Naive thymus-derived CD8-positive, alpha-beta T cell (primary cell): ENCODE measurements around the gene KIF6. TPM values are rescaled to one million over a fixed set of nuclear protein-coding genes. Genes with fewer than 3 reads are reported as not detected.

ENCODE experiments used
- ATAC-seq, 2 donors: fragments of 150-1000 bp; cut with Tn5 transposase in 1 of 2; sonication (Bioruptor Pico), chemical (Tn5 transposase) in 1 of 2; 1 replicate in 1 of 2; 2 replicates in 1 of 2; pipeline ENCODE4 v1.10.0; 2021; ENCODE audit warnings: mild to moderate bottlenecking in 2 of 2, moderate library complexity in 2 of 2
- POLR2A ChIA-PET: fragments of 350-600 bp; sonication (Branson Sonifier 250); formaldehyde crosslinking; loops from one replicate; lab custom pipeline; 2021; ENCODE audit warnings: antibody characterized with exemption; lab: Charles Lee
- DNase-seq, 10 donors: peaks; one replicate each; pipeline versions ENCODE4 v3.0.0 to v3.0.0-alpha.2; 2020 to 2022
- H3K27ac Mint-ChIP-seq, 10 donors: one replicate each; pipeline ENCODE4 v1.8.0; 2020 to 2022; ENCODE audit warnings: mild to moderate bottlenecking in 10 of 10, mixed read lengths in 10 of 10, moderate library complexity in 4 of 10, inconsistent platforms in 1 of 10
- H3K27me3 Mint-ChIP-seq, 5 donors: one replicate each; pipeline ENCODE4 v1.8.0; 2021 to 2022; ENCODE audit warnings: mixed read lengths in 5 of 5
- H3K36me3 Mint-ChIP-seq, 3 donors: one replicate each; pipeline ENCODE4 v1.8.0; 2020 to 2022; ENCODE audit warnings: mixed read lengths in 3 of 3, mild to moderate bottlenecking in 2 of 3, inconsistent platforms in 1 of 3
- H3K4me1 Mint-ChIP-seq, 4 donors: one replicate each; pipeline ENCODE4 v1.8.0; 2021 to 2022; ENCODE audit warnings: mixed read lengths in 4 of 4
- H3K4me3 Mint-ChIP-seq, 10 donors: one replicate each; pipeline ENCODE4 v1.8.0; 2020 to 2022; ENCODE audit warnings: mild to moderate bottlenecking in 10 of 10, mixed read lengths in 10 of 10, moderate library complexity in 6 of 10, inconsistent platforms in 1 of 10
- H3K9me3 Mint-ChIP-seq, 9 donors: one replicate each; pipeline ENCODE4 v1.8.0; 2020 to 2022; ENCODE audit warnings: mixed read lengths in 9 of 9, mild to moderate bottlenecking in 3 of 9, inconsistent platforms in 1 of 9, moderate library complexity in 1 of 9
- polyA plus RNA-seq, 3 donors: library from polyadenylated mRNA; unstranded; fragments of 300-500 nt; fragmentation: Illumina TruSeq; gene quantifications; one replicate each; pipeline ENCODE4 v1.2.3, GENCODE V29; 2021
- total RNA-seq, 8 experiments: library from RNA in 2 of 8; stranded (reverse) in 2 of 8; gene quantifications; one replicate each; pipeline ENCODE4 v1.2.3 and lab custom pipeline; 2021 to 2026

KIF6 gene
- total and polyA plus RNA-seq, 5 experiments from 2014 or later: 0.39 TPM; not detected in 4

DNA sequence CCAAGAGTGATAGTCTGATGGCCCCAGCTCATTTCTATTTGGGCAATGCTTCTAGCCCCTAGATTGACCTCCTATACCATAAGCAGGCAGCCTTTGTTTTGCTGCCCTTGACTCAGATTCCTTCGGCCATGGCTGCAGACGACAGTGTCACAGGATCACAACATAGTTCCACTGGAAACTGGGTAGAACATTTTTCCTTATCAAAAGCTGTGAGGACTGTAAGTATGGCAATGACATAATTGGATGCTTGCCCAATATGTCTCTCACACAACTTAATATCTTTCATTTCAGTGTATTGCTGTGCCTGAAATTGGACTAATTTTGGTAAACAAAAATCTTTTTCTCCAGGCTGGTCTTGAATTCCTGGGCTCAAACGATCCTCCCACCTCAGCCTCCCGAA, 22.9 kb downstream of the KIF6 start:
- H3K9me3 Mint-ChIP-seq: no peaks in the 10 kb centered on the region
- H3K4me3 Mint-ChIP-seq: no peak overlapping the region
- POLR2A ChIA-PET: no interaction called here
- H3K27me3 Mint-ChIP-seq: peaks cover 0 to 10% (median 6%) of the 10 kb centered on the region in 5 donors
- H3K27ac Mint-ChIP-seq: no peak overlapping the region
- ATAC-seq (no peak), DNase-seq (no peak)
- no peaks in the 10 kb centered on the region for H3K4me1 Mint-ChIP-seq
- H3K36me3 Mint-ChIP-seq: no peaks in the 10 kb centered on the region

DNA sequence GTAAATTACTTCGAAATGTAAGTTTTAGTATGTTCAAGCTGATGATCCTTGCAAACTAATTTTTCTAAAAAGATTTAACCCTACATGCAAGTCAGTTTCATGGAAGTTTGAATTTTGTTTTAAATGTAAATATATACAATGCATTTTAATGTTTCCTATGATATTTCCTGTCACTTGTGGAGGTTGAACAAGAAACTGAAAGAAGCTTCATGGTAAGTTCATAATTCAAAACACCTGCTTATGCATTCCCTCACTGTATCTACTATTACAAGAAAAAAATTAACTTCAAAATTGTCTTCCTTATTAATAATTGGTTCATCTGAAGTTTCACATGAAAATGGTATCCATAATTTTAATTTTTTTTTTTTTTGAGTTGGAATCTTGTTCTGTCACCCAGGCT, 24.8 kb downstream of the KIF6 start:
- DNase-seq: no peak
- no peak overlapping the region for H3K4me3 Mint-ChIP-seq
- H3K36me3 Mint-ChIP-seq: no peaks in the 10 kb centered on the region
- no peaks in the 10 kb centered on the region for H3K4me1 Mint-ChIP-seq
- H3K9me3 Mint-ChIP-seq: no peaks in the 10 kb centered on the region
- no peak for ATAC-seq
- H3K27me3 Mint-ChIP-seq: peaks cover 0 to 10% (median 4%) of the 10 kb centered on the region in 5 donors
- POLR2A ChIA-PET: interaction anchor here (0.5 kb wide), 1 partner anchor 925 kb away, joined by 4 read pairs; no protein-coding TSS in a partner anchor
- H3K27ac Mint-ChIP-seq: no peak overlapping the region

DNA sequence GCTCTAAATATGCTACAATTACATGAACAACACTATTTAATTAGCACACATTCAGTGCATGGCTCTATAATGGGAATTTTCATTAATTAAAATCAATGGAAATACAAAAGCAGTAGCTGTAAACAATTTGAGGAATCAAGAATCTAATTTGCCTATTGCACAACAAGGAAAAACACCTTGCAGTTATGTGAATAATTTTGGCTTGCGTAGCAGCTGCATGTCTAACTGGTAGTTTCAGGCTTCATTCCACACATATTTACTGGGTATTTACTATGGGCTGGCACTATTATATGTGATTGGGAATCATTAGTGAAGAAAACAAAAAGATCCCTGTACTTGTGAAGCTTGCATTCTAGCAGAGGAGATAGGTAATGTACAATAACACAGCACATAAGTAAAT, 26.4 kb downstream of the KIF6 start:
- DNase-seq: no peak
- H3K4me3 Mint-ChIP-seq: no peak overlapping the region
- no peaks in the 10 kb centered on the region for H3K4me1 Mint-ChIP-seq

DNA sequence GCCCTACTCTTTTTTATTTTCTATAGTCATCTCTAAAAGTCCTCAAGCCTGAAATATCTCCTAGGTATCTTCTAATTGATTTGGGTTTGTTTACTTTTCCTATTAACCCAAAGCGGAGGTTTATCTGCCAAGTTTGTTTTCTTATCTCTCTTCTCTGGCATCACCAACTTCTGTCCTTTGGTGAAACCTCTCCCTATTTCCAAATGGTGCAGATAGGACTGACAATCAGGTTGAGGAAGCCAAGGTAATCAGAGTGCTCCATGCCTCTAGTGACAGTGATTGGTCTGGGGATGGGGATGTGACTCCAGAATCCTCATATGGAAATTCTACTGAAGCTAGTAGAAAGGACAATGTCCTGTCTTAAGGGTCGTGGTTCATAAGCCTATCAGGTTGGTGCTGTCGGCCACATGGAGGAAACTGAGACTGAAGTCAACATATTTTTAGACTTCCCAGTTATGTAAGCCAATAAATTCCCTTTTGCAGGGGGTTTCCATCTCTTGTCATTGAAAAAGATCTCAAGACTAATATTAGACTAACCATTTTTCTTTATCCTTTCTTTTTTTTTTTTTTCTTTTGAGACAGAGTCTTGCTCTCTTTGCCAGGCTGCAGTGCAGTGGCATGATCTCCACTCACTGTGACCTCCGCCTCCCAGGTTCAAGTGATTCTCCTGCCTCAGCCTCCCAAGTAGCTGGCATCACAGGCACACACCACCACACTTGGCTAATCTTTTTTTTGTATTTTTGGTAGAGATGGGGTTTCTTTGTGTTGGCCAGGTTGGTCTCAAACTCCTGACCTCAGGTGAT, 28.0 kb downstream of the KIF6 start:
- POLR2A ChIA-PET: no interaction called here
- Mint-ChIP-seq H3K36me3 (no peaks in the 10 kb centered on the region), H3K9me3 (peaks cover 0 to 2% (median 0%) of the 10 kb centered on the region in 9 donors), H3K27ac (no peak overlapping the region), H3K27me3 (peaks cover 4 to 11% (median 9%) of the 10 kb centered on the region in 5 donors), H3K4me1 (no peaks in the 10 kb centered on the region), H3K4me3 (no peak overlapping the region)
- no peak for ATAC-seq
- no peak for DNase-seq

More for the DNA sequence above, 26.4 kb downstream of the KIF6 start:
- POLR2A ChIA-PET: no interaction called here
- Mint-ChIP-seq H3K27ac (no peak overlapping the region), H3K9me3 (peaks cover 0 to 2% (median 0%) of the 10 kb centered on the region in 9 donors), H3K36me3 (no peaks in the 10 kb centered on the region), H3K27me3 (peaks cover 2 to 10% (median 4%) of the 10 kb centered on the region in 5 donors)
- ATAC-seq: no peak

DNA sequence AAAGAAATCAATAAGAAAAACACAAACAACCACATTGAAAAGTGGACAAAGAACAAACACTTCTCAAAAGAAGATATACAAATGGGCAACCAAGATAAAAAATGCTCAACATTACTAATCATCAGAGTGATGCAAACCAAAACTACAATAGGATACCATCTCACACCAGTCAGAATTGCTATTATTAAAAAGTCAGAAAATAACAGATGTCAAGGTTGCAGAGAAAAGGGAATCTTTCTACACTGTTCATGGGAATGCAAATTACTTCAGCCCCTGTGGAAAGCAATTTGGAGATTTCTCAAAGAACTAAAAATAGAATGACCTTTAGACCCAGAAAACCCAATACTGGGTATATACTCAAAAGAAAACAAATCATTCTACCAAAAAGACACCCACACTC, 29.8 kb downstream of the KIF6 start:
- H3K36me3 Mint-ChIP-seq: no peaks in the 10 kb centered on the region
- no peak overlapping the region for H3K4me3 Mint-ChIP-seq
- no peaks in the 10 kb centered on the region for H3K4me1 Mint-ChIP-seq
- ATAC-seq (no peak), DNase-seq (no peak)
- peaks cover 6 to 22% (median 12%) of the 10 kb centered on the region in 5 donors for H3K27me3 Mint-ChIP-seq
- POLR2A ChIA-PET: no interaction called here
- H3K9me3 Mint-ChIP-seq: peaks cover 0 to 2% (median 0%) of the 10 kb centered on the region in 9 donors
- no peak overlapping the region for H3K27ac Mint-ChIP-seq

DNA sequence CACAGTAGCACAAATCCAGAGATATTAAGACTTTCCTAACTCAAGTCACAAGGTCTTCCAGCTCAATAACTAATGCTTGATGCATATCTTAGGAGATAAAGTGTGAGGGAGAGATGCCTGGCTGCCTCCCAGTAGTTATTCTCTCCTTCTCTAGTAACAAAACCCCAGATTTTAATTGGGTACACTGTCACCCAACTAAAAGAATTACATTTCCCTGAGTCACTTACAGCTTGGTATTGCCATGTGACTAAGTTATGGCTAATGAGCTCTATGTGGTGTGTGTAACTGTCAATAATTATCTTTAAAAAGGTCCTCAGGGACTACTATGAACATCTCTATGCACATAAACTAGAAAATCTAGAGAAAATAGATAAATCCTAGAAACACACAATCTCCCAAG, 32.0 kb downstream of the KIF6 start:
- H3K9me3 Mint-ChIP-seq: peaks cover 0 to 2% (median 0%) of the 10 kb centered on the region in 9 donors
- POLR2A ChIA-PET: no interaction called here
- no peaks in the 10 kb centered on the region for H3K36me3 Mint-ChIP-seq
- H3K27ac Mint-ChIP-seq: no peak overlapping the region
- no peak for DNase-seq
- peaks cover 13 to 25% (median 17%) of the 10 kb centered on the region in 5 donors for H3K27me3 Mint-ChIP-seq
- H3K4me3 Mint-ChIP-seq: no peak overlapping the region
- no peak for ATAC-seq
- no peaks in the 10 kb centered on the region for H3K4me1 Mint-ChIP-seq

DNA sequence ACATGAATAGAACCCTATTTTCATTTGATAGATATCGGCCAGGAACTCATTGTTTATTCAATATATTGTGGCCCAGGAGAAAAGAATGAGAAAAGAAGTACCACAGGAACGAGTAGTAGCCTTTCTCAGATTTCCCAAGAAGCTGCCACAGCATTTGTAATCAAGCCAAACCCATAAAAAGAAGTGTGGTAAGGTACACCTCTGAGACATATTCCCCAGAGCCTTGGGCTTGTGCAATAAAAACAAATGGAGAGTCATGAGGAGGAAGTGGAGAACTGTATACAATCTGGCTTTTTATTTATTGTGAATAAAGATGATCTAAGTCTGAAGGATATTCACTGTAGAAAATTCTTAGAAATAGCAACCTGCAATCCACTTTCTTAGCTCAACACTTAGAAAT, 36.7 kb downstream of the KIF6 start:
- Mint-ChIP-seq H3K27ac (no peak overlapping the region), H3K36me3 (no peaks in the 10 kb centered on the region), H3K27me3 (peaks cover 21 to 34% (median 26%) of the 10 kb centered on the region in 5 donors), H3K9me3 (peaks cover 0 to 2% (median 0%) of the 10 kb centered on the region in 9 donors), H3K4me1 (no peaks in the 10 kb centered on the region), H3K4me3 (no peak overlapping the region)
- POLR2A ChIA-PET: no interaction called here
- DNase-seq (no peak), ATAC-seq (no peak)

DNA sequence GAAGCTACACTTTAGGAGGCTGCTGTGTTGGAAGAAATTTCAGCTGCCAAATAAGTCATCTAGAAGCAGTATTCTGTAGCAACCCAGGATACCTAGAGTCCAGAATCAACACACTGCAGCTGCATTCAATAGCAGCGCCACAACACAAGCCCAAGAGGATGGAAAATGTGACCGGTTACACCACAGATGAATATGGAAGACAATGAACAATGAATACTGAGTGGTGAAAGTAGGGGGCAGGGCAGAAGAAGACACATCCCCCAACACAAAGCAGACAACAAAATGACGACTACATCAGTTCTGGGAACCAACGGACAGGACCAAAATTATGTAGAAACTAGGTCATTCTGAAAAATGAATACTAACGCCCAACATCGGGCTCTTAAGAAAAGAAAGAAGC, 38.2 kb downstream of the KIF6 start:
- Mint-ChIP-seq H3K27me3 (peaks cover 19 to 35% (median 31%) of the 10 kb centered on the region in 5 donors), H3K4me3 (no peak overlapping the region), H3K9me3 (peaks cover 0 to 2% (median 0%) of the 10 kb centered on the region in 9 donors), H3K27ac (no peak overlapping the region), H3K4me1 (no peaks in the 10 kb centered on the region), H3K36me3 (no peaks in the 10 kb centered on the region)
- DNase-seq (no peak), ATAC-seq (no peak)
- POLR2A ChIA-PET: no interaction called here

DNA sequence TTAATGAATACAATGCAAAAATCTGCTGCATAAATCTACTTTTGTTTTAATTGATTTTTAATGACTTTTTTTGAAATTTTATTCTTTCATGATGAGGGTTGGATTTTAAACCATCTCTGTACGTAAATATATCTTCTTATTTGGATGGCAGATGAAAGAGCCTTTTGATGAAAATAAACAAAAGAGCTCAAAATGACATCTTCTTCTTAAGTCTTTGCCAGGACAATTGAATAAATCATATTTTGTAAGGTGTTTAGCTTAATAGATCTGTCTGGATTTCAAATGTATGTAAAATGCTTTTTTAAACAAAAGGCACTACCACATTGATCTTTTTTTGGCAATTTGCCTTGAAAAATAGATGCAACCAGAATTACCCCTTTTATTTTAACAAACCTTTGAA, 39.3 kb downstream of the KIF6 start:
- Mint-ChIP-seq H3K9me3 (peaks cover 0 to 2% (median 0%) of the 10 kb centered on the region in 9 donors), H3K27me3 (peaks cover 16 to 32% (median 28%) of the 10 kb centered on the region in 5 donors), H3K4me3 (no peak overlapping the region), H3K27ac (no peak overlapping the region), H3K36me3 (no peaks in the 10 kb centered on the region), H3K4me1 (no peaks in the 10 kb centered on the region)
- POLR2A ChIA-PET: no interaction called here
- DNase-seq (no peak), ATAC-seq (no peak)

DNA sequence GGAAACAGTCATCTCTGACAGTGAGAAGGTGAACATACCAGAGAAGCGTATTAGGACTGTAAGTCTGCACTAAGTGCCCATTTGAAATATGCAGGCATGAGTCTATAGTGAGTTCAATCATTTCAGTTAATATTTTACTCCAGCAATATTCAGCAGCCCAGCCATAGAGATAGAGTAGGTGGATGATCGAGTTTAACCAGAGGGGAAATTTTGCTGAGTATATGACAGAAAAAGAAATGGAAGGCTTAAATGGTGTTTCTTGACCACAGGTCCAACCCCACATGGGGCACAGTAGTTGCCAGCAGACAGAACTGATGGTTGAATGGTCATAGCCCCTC, 39.8 kb downstream of the KIF6 start:
- POLR2A ChIA-PET: no interaction called here
- Mint-ChIP-seq H3K27ac (no peak overlapping the region), H3K4me1 (no peaks in the 10 kb centered on the region), H3K27me3 (peaks cover 14 to 32% (median 25%) of the 10 kb centered on the region in 5 donors), H3K36me3 (no peaks in the 10 kb centered on the region), H3K9me3 (peaks cover 0 to 2% (median 0%) of the 10 kb centered on the region in 9 donors), H3K4me3 (no peak overlapping the region)
- no peak for ATAC-seq
- DNase-seq: no peak

DNA sequence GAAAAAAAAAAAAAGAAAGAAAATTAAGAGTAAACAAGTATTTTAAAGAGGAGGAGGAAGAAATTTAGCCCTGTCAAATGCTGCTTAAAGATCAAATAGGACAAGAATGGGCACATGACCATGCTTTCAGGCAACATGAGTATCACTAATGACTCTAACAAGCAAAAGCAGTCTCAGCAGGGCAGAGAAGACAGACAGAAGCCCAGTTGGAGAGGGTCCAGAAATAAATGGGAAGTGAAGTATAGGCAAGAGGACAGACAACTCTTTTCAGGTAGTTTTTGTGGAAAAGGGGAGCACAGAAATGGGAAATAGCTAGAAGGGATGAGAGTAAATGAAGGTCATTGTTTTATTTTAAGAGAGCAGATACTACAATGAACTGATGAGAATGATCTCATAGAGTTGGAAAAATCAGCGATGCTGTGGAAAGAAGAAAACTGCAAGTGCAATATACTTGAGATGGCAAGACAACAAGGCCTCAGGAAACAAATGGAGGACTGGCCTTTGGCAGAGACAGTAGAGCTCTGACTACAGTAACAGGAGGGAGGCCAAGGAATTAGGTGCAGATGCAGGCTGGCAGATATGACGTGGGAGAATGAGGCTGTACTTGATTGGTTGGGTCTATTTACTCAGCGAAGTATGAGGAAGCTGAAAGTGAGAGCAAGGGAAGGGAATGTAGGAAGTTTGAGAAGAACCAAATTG, 40.3 kb downstream of the KIF6 start:
- no peak for DNase-seq
- H3K9me3 Mint-ChIP-seq: peaks cover 0 to 2% (median 0%) of the 10 kb centered on the region in 9 donors
- no peak for ATAC-seq
- H3K27me3 Mint-ChIP-seq: peaks cover 10 to 28% (median 20%) of the 10 kb centered on the region in 5 donors
- H3K36me3 Mint-ChIP-seq: no peaks in the 10 kb centered on the region
- H3K27ac Mint-ChIP-seq: no peak overlapping the region
- no peaks in the 10 kb centered on the region for H3K4me1 Mint-ChIP-seq
- POLR2A ChIA-PET: interaction anchor here (0.7 kb wide), 1 partner anchor 475 kb away, joined by 3 read pairs; no protein-coding TSS in a partner anchor
- no peak overlapping the region for H3K4me3 Mint-ChIP-seq

DNA sequence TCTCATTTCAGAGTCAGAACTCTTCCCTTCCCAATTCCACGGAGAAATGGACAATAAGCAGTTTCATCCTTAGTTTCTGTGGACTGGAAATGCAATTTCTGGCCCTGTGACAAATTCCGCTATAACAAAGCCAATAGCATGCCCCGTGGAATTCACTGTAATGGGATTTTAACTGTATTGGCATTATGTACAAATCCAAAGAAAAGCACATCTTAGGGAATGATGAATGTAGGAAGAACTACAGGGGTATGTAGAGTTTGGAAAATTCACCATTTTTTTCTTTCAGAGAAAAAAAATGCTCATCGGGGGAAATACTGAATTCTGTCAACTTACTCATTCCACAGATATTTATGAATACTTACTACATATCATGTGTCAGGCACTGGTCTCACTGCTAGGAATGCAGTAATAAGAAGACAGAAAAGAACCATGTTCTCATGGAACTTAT, 43.5 kb downstream of the KIF6 start:
- DNase-seq (no peak), ATAC-seq (no peak)
- H3K27ac Mint-ChIP-seq: no peak overlapping the region
- peaks cover 9 to 21% (median 12%) of the 10 kb centered on the region in 5 donors for H3K27me3 Mint-ChIP-seq
- POLR2A ChIA-PET: no interaction called here
- no peak overlapping the region for H3K4me3 Mint-ChIP-seq
- H3K4me1 Mint-ChIP-seq: no peaks in the 10 kb centered on the region
- no peaks in the 10 kb centered on the region for H3K36me3 Mint-ChIP-seq
- H3K9me3 Mint-ChIP-seq: peaks cover 0 to 3% (median 0%) of the 10 kb centered on the region in 9 donors

DNA sequence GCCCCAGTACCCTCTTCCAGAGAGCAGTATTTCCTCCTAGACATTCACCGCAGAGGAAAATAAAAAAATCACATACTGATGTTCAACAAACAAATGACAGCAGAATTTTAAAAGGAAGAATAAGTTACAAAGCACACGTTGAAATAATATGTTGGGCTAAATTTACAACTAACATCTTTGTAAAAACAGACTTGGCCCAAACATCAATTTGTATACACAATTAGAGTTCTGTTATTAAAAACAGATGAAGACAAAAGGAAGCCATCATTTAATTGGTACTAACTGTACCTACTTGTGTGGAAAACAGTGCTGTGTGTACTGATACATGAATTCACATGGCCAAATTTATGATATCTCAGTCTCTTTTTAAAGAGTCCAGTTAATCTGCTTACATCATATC, 46.3 kb downstream of the KIF6 start:
- no peak overlapping the region for H3K4me3 Mint-ChIP-seq
- peaks cover 6 to 18% (median 11%) of the 10 kb centered on the region in 5 donors for H3K27me3 Mint-ChIP-seq
- H3K4me1 Mint-ChIP-seq: no peaks in the 10 kb centered on the region
- H3K36me3 Mint-ChIP-seq: no peaks in the 10 kb centered on the region
- no peak overlapping the region for H3K27ac Mint-ChIP-seq
- POLR2A ChIA-PET: no interaction called here
- DNase-seq: no peak
- ATAC-seq: no peak
- peaks cover 0 to 22% (median 3%) of the 10 kb centered on the region in 9 donors for H3K9me3 Mint-ChIP-seq
